ENCODE results near the gene PAPPA2.

Gene PAPPA2

GRCh38 chr1:176773038-176773437 is 310.1 kb downstream of the PAPPA2 start:
- DNase-seq, result no peak

GRCh38 chr1:176774224-176774623 is 311.2 kb downstream of the PAPPA2 start:
- no peak for DNase-seq

- DNase-seq, result no peak
Observed at GRCh38 chr1:176775378-176775777, 312.4 kb downstream of the PAPPA2 start.

GRCh38 chr1:176775996-176776395 is 313.0 kb downstream of the PAPPA2 start:
- no peak for DNase-seq

GRCh38 chr1:176778056-176778455 is 315.1 kb downstream of the PAPPA2 start:
- no peak for DNase-seq

GRCh38 chr1:176779992-176780328 is 317.0 kb downstream of the PAPPA2 start:
- DNase-seq, result no peak

- no peak for DNase-seq
Observed at GRCh38 chr1:176783309-176783708, 320.3 kb downstream of the PAPPA2 start.

GRCh38 chr1:176785056-176785455 is 322.1 kb downstream of the PAPPA2 start:
- no peak for DNase-seq

- DNase-seq, result no peak
Observed at GRCh38 chr1:176785791-176786190, 322.8 kb downstream of the PAPPA2 start.

- DNase-seq, result no peak
Observed at GRCh38 chr1:176786274-176786673, 323.3 kb downstream of the PAPPA2 start.

GRCh38 chr1:176789571-176790090 is 326.7 kb downstream of the PAPPA2 start:
- no peak for DNase-seq

GRCh38 chr1:176790786-176791185 is 327.8 kb downstream of the PAPPA2 start:
- DNase-seq, result no peak

- no peak for DNase-seq
Observed at GRCh38 chr1:176791906-176792305, 328.9 kb downstream of the PAPPA2 start.

- no peak for DNase-seq
Observed at GRCh38 chr1:176794897-176795508, 332.0 kb downstream of the PAPPA2 start.

GRCh38 chr1:176795929-176796328 is 333.0 kb downstream of the PAPPA2 start:
- DNase-seq, result no peak

GRCh38 chr1:176796583-176796982 is 333.6 kb downstream of the PAPPA2 start:
- DNase-seq, result no peak

GRCh38 chr1:176799327-176799726 is 336.4 kb downstream of the PAPPA2 start:
- DNase-seq, result no peak

- no peak for DNase-seq
Observed at GRCh38 chr1:176800978-176801513, 338.1 kb downstream of the PAPPA2 start.

GRCh38 chr1:176801514-176802020 is 338.6 kb downstream of the PAPPA2 start:
- no peak for DNase-seq

GRCh38 chr1:176802316-176802715 is 339.3 kb downstream of the PAPPA2 start:
- DNase-seq, result no peak

- no peak for DNase-seq
Observed at GRCh38 chr1:176803042-176803441, 340.1 kb downstream of the PAPPA2 start.

GRCh38 chr1:176803596-176803995 is 340.6 kb downstream of the PAPPA2 start:
- no peak for DNase-seq

GRCh38 chr1:176809292-176809691 is 346.3 kb downstream of the PAPPA2 start:
- DNase-seq, result no peak

- no peak for DNase-seq
Observed at GRCh38 chr1:176811511-176812288, 348.7 kb downstream of the PAPPA2 start.

Measured in KG1 (cell line).